NCI-H187 treated with DMSO at 0.1 percent for 48 hours (cell line): ENCODE measurements around the gene CRIP2.

ENCODE experiments used
- DNase-seq: peaks from one replicate; lab custom pipeline; 2025; lab: John Stamatoyannopoulos, UW

Gene CRIP2

GRCh38 chr14:105498430-105499255, 24.0 kb downstream of the CRIP2 start:
- DNase-seq = no peak

- DNase-seq = no peak
Observed at GRCh38 chr14:105499256-105500035, 24.8 kb downstream of the CRIP2 start.

GRCh38 chr14:105500036-105500725, 25.6 kb downstream of the CRIP2 start:
- DNase-seq = no peak

- DNase-seq = no peak
Observed at GRCh38 chr14:105500726-105501101, 26.1 kb downstream of the CRIP2 start.

DNA sequence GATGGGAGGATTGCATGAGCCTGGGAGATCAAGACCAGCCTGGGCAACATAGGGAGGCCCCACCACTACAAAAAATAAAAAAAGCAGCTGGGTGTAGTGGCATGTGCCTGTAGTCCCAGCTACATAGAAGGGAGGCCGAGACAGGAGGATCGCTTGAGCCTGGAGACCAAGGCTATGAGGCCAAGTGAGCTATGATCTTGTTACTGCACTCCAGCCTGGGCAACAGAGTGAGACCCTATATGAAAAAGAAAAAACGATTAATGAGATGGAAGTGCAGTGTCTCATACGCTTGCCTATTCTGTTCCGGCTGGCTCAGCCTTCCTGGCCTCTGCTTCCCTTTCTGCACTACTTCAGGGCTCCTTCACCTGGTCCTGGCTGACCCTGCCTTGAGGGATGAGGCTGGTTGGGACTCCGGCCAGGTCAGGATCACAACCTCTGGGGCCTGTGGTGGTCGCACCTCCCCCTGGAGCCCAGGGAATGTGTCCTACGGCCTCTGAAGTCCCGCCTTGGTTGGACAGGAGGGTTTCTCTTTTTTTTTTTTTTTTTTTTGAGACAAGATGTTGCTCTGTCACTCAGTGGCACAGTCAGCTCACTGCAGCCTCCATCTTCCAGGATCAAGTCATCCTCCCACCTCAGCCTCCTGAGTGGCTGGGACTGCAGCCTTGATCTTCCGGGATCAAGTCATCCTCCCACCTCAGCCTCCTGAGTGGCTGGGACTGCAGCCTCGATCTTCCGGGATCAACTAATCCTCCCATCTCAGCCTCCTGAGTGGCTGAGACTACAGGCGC, 27.1 kb downstream of the CRIP2 start:
- DNase-seq = no peak

DNA sequence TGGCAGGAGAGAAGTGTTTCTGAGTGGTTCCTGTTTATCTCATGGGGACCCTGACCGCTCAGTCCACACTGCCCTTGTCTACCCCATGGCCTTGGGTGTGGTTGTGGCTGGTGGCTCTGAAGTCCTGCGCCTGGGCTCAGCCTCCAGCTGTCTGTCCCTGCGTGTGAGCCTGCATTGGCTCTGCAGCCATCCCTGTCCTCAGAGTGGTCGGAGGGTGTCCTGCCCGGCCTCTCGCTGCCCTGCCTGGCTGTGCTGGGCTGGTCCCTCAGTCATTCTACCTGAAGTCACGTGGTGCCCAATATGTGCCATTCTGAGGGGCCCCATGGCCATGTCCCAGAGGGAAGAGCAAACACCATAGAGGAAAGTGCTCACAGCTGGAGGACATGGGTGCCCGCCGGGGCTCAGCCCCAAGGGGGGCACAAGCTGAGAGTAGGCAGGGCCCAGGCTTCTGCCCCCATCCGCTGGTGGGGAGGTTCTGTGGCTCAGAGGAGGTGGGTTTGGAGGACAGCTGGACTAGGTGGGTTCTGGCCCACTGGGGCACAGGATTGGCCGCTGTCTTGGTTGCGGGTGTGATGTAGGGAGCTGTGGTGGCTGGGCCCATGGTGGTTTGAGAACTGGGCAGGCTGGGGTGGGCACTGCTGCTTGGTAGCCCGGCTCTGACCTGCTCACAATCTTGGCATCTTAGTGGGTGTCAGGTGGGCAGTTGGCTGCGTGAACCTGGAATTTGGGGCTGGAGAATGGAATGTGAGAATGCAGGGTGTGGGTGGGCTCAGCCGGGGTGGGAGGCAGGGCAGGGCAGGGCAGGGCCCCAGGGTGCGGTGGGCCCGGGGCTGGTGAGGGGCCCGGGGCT, 28.1 kb downstream of the CRIP2 start:
- DNase-seq = no peak

GRCh38 chr14:105503296-105503640, 28.6 kb downstream of the CRIP2 start:
- no peak for DNase-seq

DNA sequence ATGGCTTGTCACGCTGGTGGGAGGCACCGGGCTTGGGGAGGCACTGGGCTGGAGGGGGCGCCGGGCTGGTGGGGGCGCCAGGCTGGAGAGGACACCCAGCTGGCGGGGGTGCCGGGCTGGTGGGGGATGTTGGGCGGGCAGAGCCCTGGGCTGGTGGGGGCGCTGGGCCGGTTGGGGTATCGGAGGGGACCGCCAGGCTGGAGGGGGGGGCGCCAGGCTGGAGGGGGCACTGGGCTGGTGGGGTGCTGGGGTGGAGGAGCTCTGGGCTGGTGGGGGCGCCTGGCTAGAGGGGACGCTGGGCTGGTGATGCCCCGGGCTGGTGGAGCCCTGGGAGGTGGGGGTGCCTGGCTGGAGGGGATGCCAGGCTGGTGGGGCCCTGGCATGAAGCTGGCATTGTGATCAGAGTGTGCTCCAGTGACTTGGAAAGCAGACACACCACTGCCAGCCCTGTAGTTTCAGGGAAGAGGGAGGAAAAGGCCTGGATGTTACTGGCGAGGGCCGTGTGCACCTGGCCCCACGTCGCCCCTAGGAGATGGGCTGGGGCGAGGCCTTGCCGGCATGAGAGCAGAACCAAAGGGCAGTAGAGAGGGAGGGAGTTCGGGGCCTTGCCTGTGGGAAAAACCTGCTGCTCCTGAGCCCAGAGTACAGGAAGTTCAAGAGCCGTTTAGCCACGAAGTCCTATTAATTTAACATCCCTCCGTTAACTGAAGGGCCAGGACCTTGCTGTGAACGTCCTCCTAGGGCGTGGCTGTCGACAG, 29.5 kb downstream of the CRIP2 start:
- no peak for DNase-seq

GRCh38 chr14:105505101-105505500, 30.5 kb downstream of the CRIP2 start:
- DNase-seq = no peak

- DNase-seq = no peak
Observed at GRCh38 chr14:105507247-105507646, 32.6 kb downstream of the CRIP2 start.

GRCh38 chr14:105508069-105508468, 33.4 kb downstream of the CRIP2 start:
- no peak for DNase-seq

DNA sequence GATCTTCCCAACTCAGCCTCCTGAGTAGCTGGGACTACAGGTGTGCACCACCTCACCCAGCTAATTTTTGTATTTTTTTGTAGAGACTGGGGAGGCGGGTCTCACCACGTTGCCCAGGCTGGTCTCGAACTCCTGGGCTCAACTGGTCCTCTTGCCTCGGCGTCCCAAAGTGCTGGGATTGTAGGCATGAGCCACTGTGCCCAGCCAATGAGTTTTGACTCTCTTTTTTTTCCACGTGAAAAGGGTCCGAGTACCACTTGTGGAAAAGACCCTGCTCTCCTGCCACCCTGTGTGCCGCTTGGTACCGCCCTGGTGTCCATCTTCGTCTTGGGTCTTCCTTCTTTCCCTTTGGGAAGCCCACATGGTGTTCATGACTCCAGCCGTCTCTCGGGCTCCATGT, 34.0 kb downstream of the CRIP2 start:
- no peak for DNase-seq

GRCh38 chr14:105517096-105517495, 42.5 kb downstream of the CRIP2 start:
- no peak for DNase-seq

- DNase-seq = no peak
Observed at GRCh38 chr14:105519946-105520698, 45.5 kb downstream of the CRIP2 start.

DNA sequence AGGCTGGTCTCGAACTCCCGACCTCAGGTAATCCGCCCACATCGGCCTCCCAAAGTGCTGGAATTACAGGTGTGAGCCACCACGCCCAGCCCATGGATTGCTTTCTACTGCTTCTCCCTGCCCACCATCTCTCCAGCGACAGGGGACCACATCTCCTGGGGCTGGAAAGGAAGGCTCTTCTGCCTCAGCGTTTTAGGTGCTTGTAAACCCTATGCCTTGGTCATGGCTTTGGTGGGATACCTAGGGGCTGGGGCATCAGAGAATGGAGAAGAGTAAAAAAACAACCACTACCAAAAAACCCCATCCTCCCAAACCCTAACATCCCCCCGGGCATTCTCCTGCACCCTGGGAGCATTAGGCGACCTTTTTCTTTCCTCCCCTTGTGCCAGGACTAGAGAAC, 50.7 kb downstream of the CRIP2 start:
- DNase-seq = no peak

DNA sequence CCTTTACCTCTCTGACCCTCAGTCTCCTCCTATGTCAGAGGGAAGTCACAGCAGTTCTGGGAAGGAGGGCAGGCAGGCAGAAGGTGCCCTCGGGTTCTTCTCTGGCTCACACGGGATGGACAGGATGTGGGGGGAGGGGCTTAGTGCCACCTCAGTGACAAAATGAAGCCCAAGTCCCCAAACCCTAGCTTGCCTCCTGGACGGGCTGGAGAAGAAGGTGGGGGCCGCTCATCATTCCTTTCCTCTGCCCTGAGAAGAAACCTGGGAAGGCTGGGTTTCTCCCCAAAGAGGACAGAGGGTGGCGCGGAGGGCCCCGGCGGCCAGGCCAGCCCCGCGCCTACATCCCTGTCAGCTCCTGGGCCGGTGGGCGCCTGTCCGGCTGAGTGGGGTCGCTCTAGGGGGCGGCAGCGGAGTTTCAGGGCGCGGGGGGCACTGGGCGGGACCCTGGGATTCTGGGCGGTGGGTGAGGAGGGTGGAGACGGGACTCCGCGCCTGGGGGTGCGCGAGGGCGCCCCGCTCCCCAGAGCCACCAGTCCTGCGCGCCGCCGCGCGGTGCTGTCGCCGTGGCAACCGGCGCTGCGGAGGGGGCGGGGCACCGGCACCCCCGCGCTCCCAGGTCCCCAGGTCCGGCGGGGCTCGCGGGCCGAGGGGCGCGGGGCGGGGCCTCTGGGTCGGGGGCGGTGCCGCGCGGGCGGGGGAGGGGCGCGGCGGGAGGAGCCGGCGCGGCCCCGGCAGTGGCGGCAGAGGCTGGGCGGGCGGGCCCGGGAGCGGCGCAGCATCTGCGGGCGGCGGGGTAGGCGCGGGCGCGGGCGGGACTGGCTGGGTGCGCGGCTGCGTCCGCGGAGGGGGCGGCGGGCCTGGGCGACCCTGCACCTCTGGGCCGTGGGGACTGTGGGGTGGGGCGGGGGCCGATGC, 51.5 kb downstream of the CRIP2 start, which contains the start of gene TMEM121:
TSS of gene TMEM121 (plus strand) at position 723 of the 915 bp plus-strand sequence. CDS start 2,252 bp downstream, outside the sequence.
- DNase-seq = no peak

- no peak for DNase-seq
Observed at GRCh38 chr14:105526776-105527380, 52.3 kb downstream of the CRIP2 start.

DNA sequence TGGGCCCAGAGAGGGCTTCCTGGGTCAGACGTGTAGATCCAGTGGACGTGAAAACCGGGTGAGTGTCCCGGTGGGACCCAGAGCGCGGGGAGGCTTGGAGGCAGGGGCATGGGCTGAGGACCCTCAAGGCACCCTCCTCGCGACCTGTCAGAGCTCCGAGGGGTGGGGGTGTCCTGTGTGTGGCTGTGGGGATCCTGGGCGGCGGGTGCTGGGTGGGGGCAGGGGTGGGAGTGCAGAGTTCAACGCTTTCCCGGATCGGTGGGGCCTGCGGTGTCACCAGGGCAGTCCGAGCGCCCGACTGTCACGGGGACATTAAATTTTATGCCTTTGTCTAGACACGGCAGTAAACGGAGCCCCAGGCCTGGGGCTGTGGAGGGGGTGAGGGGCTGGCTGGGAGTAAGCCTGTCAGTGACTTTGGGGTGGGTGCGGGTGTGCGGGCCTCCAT, 52.8 kb downstream of the CRIP2 start:
- DNase-seq = no peak
